ENCODE measurements around the gene PAWR. TPM values are rescaled to one million over a fixed set of nuclear protein-coding genes. Genes with fewer than 3 reads are reported as not detected.

Gene PAWR
- total and polyA plus RNA-seq, 4 donors: 42.7 to 150 (median 86.7) TPM

DNA sequence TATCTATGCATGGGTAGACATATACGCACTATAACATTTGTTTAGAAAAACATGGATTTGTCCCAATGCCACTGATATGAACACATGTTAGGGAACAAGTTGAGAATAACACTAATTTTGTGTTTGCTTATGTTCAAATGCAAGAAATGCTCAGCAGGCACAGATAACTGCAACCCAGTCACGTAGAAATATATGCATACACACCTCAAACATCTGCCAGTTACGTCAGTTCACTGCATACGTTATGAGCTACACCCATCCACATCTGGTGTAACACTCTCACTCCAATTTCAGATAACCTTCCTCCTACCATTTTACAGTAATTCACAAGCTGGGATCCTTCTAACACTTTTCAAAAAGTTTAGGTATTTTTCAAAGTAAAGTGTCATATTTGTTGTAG, 10.7 kb downstream of the PAWR start:
- DNase-seq (no peak), ATAC-seq (ENCODE audit: low FRiP score) (no peak)
- Histone ChIP-seq H3K36me3 (ENCODE audit: control insufficient read depth in 1 of 2, insufficient read depth in 2 of 2, low read length in 1 of 2) (peaks cover 0 to 3% of the 10 kb centered on the region in 2 donors), H3K4me3 (ENCODE audit: low read length in 2 of 2) (no peak overlapping the region), H3K9me3 (ENCODE audit: control insufficient read depth, low read length) (no peaks in the 10 kb centered on the region), H3K27ac (ENCODE audit: low read depth in 1 of 2, low read length in 2 of 2) (no peak overlapping the region), H3K4me1 (ENCODE audit: control insufficient read depth in 1 of 2, insufficient read depth in 2 of 2, low read length in 2 of 2) (peaks cover 0 to 14% of the 10 kb centered on the region in 2 donors), H3K27me3 (ENCODE audit: control insufficient read depth in 1 of 2, insufficient read depth in 2 of 2, low read length in 1 of 2) (no peaks in the 10 kb centered on the region)
- 89 to 94% methylated on average over 4 of the region's 4 CpGs for WGBS, 2 donors
- intact Hi-C loops (cut with DNase I): no loop called here

DNA sequence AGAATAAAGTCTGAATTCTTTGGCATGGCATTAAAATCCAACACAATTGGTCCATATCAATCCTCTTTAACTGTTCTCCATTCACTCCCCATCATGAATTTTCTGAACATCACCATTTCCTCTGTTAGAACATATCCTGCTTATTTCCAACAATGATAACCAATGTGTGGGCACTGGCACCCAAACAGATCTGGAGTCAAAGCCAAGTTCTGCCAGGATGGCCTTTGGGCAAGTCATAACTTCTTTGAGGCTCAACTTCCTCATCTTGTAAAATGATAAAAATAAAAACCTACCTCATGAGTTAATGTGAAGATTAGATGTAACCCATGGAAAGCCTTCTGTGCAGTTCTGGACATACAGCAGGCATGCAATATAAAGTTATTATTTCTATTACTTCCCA, 12.5 kb downstream of the PAWR start:
- DNase-seq (no peak), ATAC-seq (ENCODE audit: low FRiP score) (no peak)
- Histone ChIP-seq H3K9me3 (ENCODE audit: control insufficient read depth, low read length) (no peaks in the 10 kb centered on the region), H3K4me1 (ENCODE audit: control insufficient read depth in 1 of 2, insufficient read depth in 2 of 2, low read length in 2 of 2) (peaks cover 0 to 14% of the 10 kb centered on the region in 2 donors), H3K36me3 (ENCODE audit: control insufficient read depth in 1 of 2, insufficient read depth in 2 of 2, low read length in 1 of 2) (peaks cover 0 to 3% of the 10 kb centered on the region in 2 donors), H3K27me3 (ENCODE audit: control insufficient read depth in 1 of 2, insufficient read depth in 2 of 2, low read length in 1 of 2) (no peaks in the 10 kb centered on the region), H3K27ac (ENCODE audit: low read depth in 1 of 2, low read length in 2 of 2) (no peak overlapping the region), H3K4me3 (ENCODE audit: low read length in 2 of 2) (no peak overlapping the region)
- intact Hi-C loops (cut with DNase I): no loop called here

DNA sequence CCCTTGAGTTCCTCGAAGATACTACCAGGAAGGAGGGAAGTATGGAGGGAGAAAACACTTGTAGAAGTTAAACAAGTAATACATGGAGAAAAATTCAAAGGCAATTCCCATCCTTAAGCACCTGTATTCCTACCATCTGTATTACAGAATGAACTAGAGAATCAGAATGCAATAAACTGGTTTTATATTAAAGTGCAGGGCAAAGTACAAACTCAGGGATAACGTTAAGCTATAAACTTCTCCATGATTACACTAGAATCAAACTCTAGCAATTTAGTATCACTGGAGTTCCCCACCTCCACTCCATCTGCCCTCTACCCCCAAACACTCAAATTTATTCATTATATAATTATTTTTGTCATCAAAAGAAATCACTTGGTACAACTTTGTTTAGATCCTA, 13.1 kb downstream of the PAWR start:
- no peaks in the 10 kb centered on the region for H3K27me3 ChIP-seq (ENCODE audit: control insufficient read depth in 1 of 2, insufficient read depth in 2 of 2, low read length in 1 of 2)
- H3K4me3 ChIP-seq (ENCODE audit: low read length in 2 of 2): no peak overlapping the region
- peaks cover 0 to 14% of the 10 kb centered on the region in 2 donors for H3K4me1 ChIP-seq (ENCODE audit: control insufficient read depth in 1 of 2, insufficient read depth in 2 of 2, low read length in 2 of 2)
- DNase-seq (no peak), ATAC-seq (ENCODE audit: low FRiP score) (no peak)
- intact Hi-C loops (cut with DNase I): no loop called here
- 83 to 84% methylated on average over 2 of the region's 2 CpGs for WGBS, 2 donors
- H3K27ac ChIP-seq (ENCODE audit: low read depth in 1 of 2, low read length in 2 of 2): no peak overlapping the region
- H3K9me3 ChIP-seq (ENCODE audit: control insufficient read depth, low read length): no peaks in the 10 kb centered on the region
- peaks cover 0 to 3% of the 10 kb centered on the region in 2 donors for H3K36me3 ChIP-seq (ENCODE audit: control insufficient read depth in 1 of 2, insufficient read depth in 2 of 2, low read length in 1 of 2)

DNA sequence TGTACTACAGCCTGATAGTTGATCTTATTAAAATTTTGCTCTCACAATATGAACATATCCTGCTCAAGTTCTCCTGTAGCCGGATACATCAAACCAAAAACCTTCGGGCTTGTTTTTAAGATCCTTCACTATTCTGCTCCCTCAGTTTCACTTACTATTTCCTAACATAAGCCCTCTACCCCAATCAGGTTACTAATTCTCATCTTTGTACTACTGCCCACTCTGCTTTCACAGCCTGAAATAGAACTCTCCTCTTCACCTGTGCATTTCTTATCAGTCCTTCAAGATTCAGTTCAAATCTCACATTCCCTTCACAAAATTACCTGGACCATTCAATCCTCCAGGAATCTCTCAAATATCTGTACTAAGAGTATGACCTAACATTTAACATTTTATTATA, 14.2 kb downstream of the PAWR start:
- Histone ChIP-seq H3K4me3 (ENCODE audit: low read length in 2 of 2) (no peak overlapping the region), H3K27me3 (ENCODE audit: control insufficient read depth in 1 of 2, insufficient read depth in 2 of 2, low read length in 1 of 2) (no peaks in the 10 kb centered on the region), H3K27ac (ENCODE audit: low read depth in 1 of 2, low read length in 2 of 2) (no peak overlapping the region), H3K36me3 (ENCODE audit: control insufficient read depth in 1 of 2, insufficient read depth in 2 of 2, low read length in 1 of 2) (peaks cover 0 to 3% of the 10 kb centered on the region in 2 donors), H3K9me3 (ENCODE audit: control insufficient read depth, low read length) (no peaks in the 10 kb centered on the region), H3K4me1 (ENCODE audit: control insufficient read depth in 1 of 2, insufficient read depth in 2 of 2, low read length in 2 of 2) (peaks cover 0 to 14% of the 10 kb centered on the region in 2 donors)
- intact Hi-C loops (cut with DNase I): no loop called here
- no peak for DNase-seq
- WGBS, 2 donors: 54 to 65% methylated on average over 2 of the region's 2 CpGs
- ATAC-seq (ENCODE audit: low FRiP score): no peak

DNA sequence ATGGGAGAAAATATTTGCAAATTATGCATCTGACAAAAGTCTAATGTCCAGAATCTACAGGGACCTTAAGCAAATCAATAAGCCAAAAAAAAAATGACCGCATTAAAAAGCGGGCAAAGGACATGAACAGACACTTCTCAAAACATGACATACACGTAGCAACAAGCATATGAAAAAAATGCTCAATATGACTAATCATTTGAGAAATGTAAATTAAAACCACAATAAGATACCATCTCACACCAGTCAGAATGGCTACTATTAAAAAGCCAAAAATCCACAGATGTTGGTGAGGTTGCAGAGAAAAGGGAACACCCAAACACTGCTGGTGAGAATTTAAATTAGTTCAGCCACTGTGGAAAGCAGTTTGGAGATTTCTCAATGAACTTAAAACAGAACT, 16.1 kb downstream of the PAWR start:
- ATAC-seq (ENCODE audit: low FRiP score): no peak
- no peaks in the 10 kb centered on the region for H3K27me3 ChIP-seq (ENCODE audit: control insufficient read depth in 1 of 2, insufficient read depth in 2 of 2, low read length in 1 of 2)
- H3K4me1 ChIP-seq (ENCODE audit: control insufficient read depth in 1 of 2, insufficient read depth in 2 of 2, low read length in 2 of 2): peaks cover 2 to 10% of the 10 kb centered on the region in 2 donors
- WGBS, 2 donors: 93 to 94% methylated on average over 3 of the region's 3 CpGs
- no peak overlapping the region for H3K27ac ChIP-seq (ENCODE audit: low read depth in 1 of 2, low read length in 2 of 2)
- no peak overlapping the region for H3K4me3 ChIP-seq (ENCODE audit: low read length in 2 of 2)
- H3K36me3 ChIP-seq (ENCODE audit: control insufficient read depth in 1 of 2, insufficient read depth in 2 of 2, low read length in 1 of 2): peaks cover 0 to 3% of the 10 kb centered on the region in 2 donors
- no peaks in the 10 kb centered on the region for H3K9me3 ChIP-seq (ENCODE audit: control insufficient read depth, low read length)
- no peak for DNase-seq
- intact Hi-C loops (cut with DNase I): no loop called here

DNA sequence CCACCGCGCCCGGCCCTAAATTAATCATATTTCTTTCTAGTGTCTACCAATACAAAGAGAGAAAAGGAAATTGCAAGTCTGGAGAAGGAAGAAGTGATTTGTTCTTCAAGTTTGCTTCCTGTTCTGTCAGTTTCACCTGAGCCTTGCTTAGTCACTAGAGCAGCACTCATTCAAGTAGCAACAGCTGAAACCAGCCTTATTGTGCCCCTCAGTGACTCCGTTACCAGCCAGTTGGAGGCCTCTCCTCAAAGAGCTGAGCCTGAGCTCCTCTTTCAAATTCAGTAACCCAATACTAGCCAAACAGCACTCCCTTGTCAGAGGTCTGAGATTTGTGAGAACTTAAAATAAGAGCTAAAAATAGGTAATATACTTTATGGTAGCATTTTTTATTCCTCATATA, 17.4 kb downstream of the PAWR start:
- no peaks in the 10 kb centered on the region for H3K27me3 ChIP-seq (ENCODE audit: control insufficient read depth in 1 of 2, insufficient read depth in 2 of 2, low read length in 1 of 2)
- peaks cover 0 to 3% of the 10 kb centered on the region in 2 donors for H3K36me3 ChIP-seq (ENCODE audit: control insufficient read depth in 1 of 2, insufficient read depth in 2 of 2, low read length in 1 of 2)
- H3K4me1 ChIP-seq (ENCODE audit: control insufficient read depth in 1 of 2, insufficient read depth in 2 of 2, low read length in 2 of 2): peaks cover 2 to 3% of the 10 kb centered on the region in 2 donors
- intact Hi-C loops (cut with DNase I): no loop called here
- no peak overlapping the region for H3K27ac ChIP-seq (ENCODE audit: low read depth in 1 of 2, low read length in 2 of 2)
- H3K4me3 ChIP-seq (ENCODE audit: low read length in 2 of 2): no peak overlapping the region
- DNase-seq (no peak), ATAC-seq (ENCODE audit: low FRiP score) (no peak)
- WGBS, 2 donors: 94 to 97% methylated on average over 4 of the region's 4 CpGs
- no peaks in the 10 kb centered on the region for H3K9me3 ChIP-seq (ENCODE audit: control insufficient read depth, low read length)

DNA sequence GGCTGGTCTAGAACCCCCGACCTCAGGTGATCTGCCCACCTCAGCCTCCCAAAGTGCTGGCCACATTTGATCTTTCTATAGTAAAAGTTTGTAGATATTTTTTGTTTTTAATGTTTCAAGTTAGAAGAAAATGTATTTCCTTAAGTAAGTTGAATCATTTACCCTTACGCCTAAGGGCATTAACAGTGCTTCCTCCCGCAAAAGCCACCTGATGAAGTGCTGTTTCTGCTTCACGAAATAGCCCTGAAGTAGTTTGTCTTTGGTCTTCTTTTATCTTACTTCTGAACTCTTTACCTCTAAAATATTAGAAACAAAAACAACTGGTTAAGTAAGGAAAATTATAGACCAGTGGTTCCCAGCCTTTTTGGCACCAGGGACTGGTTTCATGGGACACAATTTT, 22.7 kb downstream of the PAWR start:
- no peaks in the 10 kb centered on the region for H3K27me3 ChIP-seq (ENCODE audit: control insufficient read depth in 1 of 2, insufficient read depth in 2 of 2, low read length in 1 of 2)
- no peaks in the 10 kb centered on the region for H3K36me3 ChIP-seq (ENCODE audit: control insufficient read depth in 1 of 2, insufficient read depth in 2 of 2, low read length in 1 of 2)
- ATAC-seq (ENCODE audit: low FRiP score) (no peak), DNase-seq (no peak)
- intact Hi-C loops (cut with DNase I): no loop called here
- peaks cover 0 to 2% of the 10 kb centered on the region in 2 donors for H3K4me1 ChIP-seq (ENCODE audit: control insufficient read depth in 1 of 2, insufficient read depth in 2 of 2, low read length in 2 of 2)
- 91% methylated on average over 4 of the region's 4 CpGs for WGBS, 2 donors
- no peak overlapping the region for H3K27ac ChIP-seq (ENCODE audit: low read depth in 1 of 2, low read length in 2 of 2)
- H3K9me3 ChIP-seq (ENCODE audit: control insufficient read depth, low read length): no peaks in the 10 kb centered on the region
- H3K4me3 ChIP-seq (ENCODE audit: low read length in 2 of 2): no peak overlapping the region

DNA sequence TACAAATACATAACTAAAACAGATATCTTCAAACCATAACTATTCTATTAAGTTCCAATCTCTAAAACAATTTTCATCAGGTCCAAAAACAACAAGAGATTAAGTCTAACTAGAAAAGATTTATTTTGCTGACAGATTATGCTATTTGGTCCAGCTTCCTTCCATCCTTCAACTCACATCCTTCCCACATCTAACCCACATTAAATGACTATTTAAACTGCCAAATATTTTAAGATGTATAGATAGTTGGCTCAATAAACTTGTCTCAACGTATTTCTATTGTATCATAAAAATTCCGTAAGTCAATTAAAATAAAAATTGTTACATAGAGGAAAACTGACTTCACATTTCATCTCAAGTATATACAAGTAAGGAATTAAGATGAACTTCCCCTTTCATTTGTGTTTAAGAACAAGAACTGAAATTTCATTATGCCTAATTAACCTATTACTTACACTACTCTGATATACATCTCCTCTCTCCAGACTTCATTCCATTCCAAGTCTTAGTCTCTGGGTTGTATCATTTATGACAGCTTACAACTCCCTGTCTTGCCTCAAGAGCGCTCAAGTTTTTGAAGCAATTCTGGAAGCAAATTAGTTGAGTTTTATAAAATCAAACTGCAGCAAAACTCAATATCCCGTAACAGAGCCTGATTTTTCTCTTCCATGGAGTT, 25.4 kb downstream of the PAWR start:
- ATAC-seq (ENCODE audit: low FRiP score): no peak
- 49% methylated on average over 4 of the region's 4 CpGs for WGBS, 2 donors
- no peak overlapping the region for H3K27ac ChIP-seq (ENCODE audit: low read depth in 1 of 2, low read length in 2 of 2)

DNA sequence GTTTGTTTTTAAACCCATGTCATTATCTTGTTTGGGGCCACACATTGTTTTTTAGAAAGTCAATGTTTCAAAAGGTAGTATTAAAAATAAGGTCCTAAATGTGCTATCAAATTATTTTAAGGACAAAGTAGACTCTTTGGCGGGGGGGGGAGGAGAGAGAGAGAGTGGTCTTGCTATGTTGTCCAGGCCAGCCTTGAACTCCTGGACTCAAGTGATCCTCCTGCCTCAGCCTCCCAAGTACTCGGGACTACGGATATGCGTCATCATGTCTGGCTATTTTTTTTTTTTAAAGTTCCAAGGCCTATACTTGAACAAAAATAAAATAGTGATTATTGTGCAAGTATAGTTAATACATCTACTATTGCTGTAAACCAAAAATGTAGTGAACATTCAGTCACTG, 26.2 kb downstream of the PAWR start:
- no peak overlapping the region for H3K27ac ChIP-seq (ENCODE audit: low read depth in 1 of 2, low read length in 2 of 2)
- no peaks in the 10 kb centered on the region for H3K27me3 ChIP-seq (ENCODE audit: control insufficient read depth in 1 of 2, insufficient read depth in 2 of 2, low read length in 1 of 2)
- ATAC-seq (ENCODE audit: low FRiP score): no peak
- H3K9me3 ChIP-seq (ENCODE audit: control insufficient read depth, low read length): no peaks in the 10 kb centered on the region
- no peak for DNase-seq
- H3K4me1 ChIP-seq (ENCODE audit: control insufficient read depth in 1 of 2, insufficient read depth in 2 of 2, low read length in 2 of 2): no peaks in the 10 kb centered on the region
- WGBS, 2 donors: 69 to 74% methylated on average over 4 of the region's 4 CpGs
- intact Hi-C loops (cut with DNase I): no loop called here
- H3K4me3 ChIP-seq (ENCODE audit: low read length in 2 of 2): no peak overlapping the region
- H3K36me3 ChIP-seq (ENCODE audit: control insufficient read depth in 1 of 2, insufficient read depth in 2 of 2, low read length in 1 of 2): no peaks in the 10 kb centered on the region

More for the DNA sequence above, 25.4 kb downstream of the PAWR start:
- no peak for DNase-seq
- H3K27me3 ChIP-seq (ENCODE audit: control insufficient read depth in 1 of 2, insufficient read depth in 2 of 2, low read length in 1 of 2): no peaks in the 10 kb centered on the region
- intact Hi-C loops (cut with DNase I): no loop called here
- H3K4me3 ChIP-seq (ENCODE audit: low read length in 2 of 2): no peak overlapping the region
- no peaks in the 10 kb centered on the region for H3K9me3 ChIP-seq (ENCODE audit: control insufficient read depth, low read length)
- no peaks in the 10 kb centered on the region for H3K4me1 ChIP-seq (ENCODE audit: control insufficient read depth in 1 of 2, insufficient read depth in 2 of 2, low read length in 2 of 2)
- no peaks in the 10 kb centered on the region for H3K36me3 ChIP-seq (ENCODE audit: control insufficient read depth in 1 of 2, insufficient read depth in 2 of 2, low read length in 1 of 2)
